GM18858 (cell line): ENCODE data around the gene GOLGA8J.
"Not testable (repeated sequence)": the region's sequence is repeated elsewhere in the genome, so short reads cannot be mapped to it uniquely, and the experiment has no call there.

ENCODE experiments used
- ATAC-seq: cut with Tn5 transposase; IDR thresholded peaks from one replicate; pipeline ENCODE4 v1.9.1; 2021; ENCODE audit not compliant: unreplicated experiment

GOLGA8J gene

DNA sequence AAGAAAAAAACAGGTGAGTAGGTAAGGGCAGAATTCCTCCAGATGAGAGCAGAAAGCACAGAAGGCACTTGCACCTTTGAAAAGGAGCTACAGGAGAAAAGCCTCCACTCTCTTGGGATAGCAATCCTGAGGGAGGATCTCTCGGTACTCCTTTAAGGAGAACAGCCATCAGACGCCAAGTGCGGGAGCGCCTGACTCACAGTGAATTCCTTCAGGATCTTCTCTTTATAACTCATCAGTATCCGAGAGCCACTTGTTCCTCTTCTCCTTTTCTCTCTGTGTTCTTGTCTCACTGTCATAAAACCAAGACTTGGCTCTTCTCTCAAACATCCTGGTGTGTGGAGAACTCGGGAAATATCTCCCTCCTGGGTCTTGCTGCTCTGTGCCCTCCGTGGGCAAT is 10.1 kb upstream of the GOLGA8J start:
- no peak for ATAC-seq

DNA sequence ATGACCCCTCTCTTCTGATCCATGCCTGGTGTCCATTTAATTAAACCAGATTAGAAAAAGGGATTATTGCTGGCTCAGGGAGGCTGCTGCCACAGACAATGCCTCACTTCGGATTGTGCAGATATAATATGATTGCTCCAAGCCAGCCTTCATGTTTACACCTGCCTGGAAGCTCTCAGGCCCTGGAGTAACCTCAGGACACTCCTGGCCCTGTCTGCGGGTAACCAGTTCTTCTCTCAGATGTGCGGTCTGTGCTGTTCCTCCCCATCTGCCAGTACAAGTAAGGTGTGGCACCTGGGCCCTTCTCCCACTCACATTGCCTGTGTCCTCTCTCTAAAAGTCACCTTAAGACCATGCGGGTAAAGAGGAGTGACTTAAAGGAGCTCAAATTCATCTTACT is 8.8 kb upstream of the GOLGA8J start:
- no peak for ATAC-seq

DNA sequence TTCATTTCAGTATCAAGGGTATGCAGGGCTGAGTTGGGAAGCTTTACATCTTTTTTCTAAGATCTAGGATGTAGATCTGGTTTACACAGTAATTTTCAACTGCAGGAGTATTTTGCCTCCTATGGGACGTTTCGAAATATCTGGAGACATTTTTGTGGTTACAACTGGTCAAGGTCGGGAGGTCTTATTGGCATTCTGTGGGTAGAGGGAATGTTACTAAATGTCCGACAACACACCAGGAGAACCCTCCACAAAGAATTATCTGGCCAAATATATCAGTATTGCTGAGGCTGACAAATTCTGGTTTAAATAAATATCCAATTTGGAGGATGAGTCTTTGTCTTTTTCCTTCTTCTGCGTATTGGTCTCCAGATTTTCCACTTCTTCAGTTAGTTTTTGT is 1.9 kb upstream of the GOLGA8J start:
- not testable (repeated sequence) for ATAC-seq

- ATAC-seq: not testable (repeated sequence)
Observed at GRCh38 chr15:30097827-30098226, 15.1 kb downstream of the GOLGA8J start.

DNA sequence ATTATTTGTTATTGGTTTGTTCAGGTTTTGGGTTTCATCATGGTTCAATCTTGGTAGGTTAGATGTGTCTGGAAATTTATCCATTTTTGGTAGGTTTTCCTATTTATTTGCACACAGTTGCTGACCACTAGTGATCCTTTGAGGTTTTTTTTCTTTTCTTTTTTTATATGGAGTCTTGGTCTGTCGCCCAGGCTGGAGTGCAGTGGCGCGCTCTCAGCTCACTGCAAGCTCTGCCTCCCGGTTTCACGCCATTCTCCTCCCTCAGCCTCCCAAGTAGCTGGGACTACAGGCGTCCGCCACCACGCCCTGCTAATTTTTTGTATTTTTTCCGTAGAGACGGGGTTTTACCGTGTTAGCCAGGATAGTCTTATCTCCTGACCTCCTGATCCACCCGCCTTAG is 20.1 kb downstream of the GOLGA8J start:
- ATAC-seq: not testable (repeated sequence)

GRCh38 chr15:30103941-30104507 is 21.3 kb downstream of the GOLGA8J start:
- ATAC-seq: not testable (repeated sequence)

DNA sequence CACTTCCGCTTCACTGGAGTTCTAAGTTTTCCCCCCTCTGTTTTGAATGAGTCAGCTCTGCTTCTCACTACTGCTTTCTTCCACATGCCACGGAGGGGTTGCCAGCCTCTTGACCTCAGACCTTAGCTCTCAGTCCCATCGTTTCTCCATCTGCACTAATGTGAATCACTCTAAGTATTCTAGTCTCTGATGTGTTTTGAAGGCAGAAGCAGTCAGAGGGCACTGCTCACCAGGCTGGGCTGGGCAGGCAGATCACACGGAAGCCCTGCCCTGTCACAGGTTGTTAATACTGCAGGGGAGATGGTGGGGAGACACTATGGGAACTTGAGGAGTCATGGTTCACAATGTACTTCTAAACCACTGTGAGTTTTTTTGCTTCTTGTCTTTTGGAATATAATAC is 27.8 kb downstream of the GOLGA8J start:
- ATAC-seq: not testable (repeated sequence)

DNA sequence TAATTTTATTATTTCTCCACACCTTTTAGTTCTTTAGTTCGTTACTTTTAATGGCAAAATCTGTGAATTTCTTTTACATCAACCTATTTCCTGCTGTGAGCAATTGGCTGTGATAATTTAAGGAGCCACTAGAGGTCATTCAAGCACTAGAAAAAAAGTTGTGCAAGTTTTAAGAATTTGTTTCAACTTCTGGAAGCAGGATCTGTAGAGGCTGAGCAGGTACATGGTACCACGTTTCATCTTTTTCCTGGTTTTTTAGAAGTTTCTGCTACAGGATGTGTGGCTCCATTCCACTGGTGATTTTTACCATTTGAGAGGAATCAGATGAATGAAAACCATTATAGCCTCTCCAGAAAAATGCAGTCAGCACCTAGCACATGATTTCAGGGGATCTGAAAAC is 47.3 kb downstream of the GOLGA8J start:
- not testable (repeated sequence) for ATAC-seq

- ATAC-seq: not testable (repeated sequence)
Observed at GRCh38 chr15:30134751-30135150, 52.0 kb downstream of the GOLGA8J start, which contains the start of gene GOLGA8T. TSS of gene GOLGA8T (plus strand) at chr15:30135051. CDS start at chr15:30135149, 98 bp downstream.
